HCT116 (cell line): ENCODE data around the gene SEMA5A. TPM values are rescaled to one million over a fixed set of nuclear protein-coding genes. Genes with fewer than 3 reads are reported as not detected.

Experiments used
- ATAC-seq: fragments of 200-7000 bp; cut with Tn5 transposase; 2 replicates; pipeline ENCODE4 v1.9.1; 2020; ENCODE audit warnings: mild to moderate bottlenecking, moderate library complexity
- BruUV-seq: library from RNA; stranded (reverse); fragments of 400-500 nt; replicated peaks from 2 replicates; lab custom pipeline; 2021; lab: Mats Ljungman, UMichigan
- CTCF ChIA-PET: fragments of 300-600 bp; sonication (Branson Sonifier 250); formaldehyde crosslinking; loops from one replicate; lab custom pipeline; 2021; ENCODE audit warnings: antibody characterized with exemption; lab: Charles Lee
- POLR2A ChIA-PET: fragments of 300-600, 350-600 bp; sonication (Branson Sonifier 250); formaldehyde crosslinking; loops from one replicate; lab custom pipeline; 2021; ENCODE audit warnings: antibody characterized with exemption; lab: Charles Lee
- RAD21 ChIA-PET, 2 experiments: fragments of 300-600 bp; sonication (Branson Sonifier 250); formaldehyde crosslinking; loops; one replicate each; lab custom pipeline; 2023; ENCODE audit warnings: low total read pairs in 2 of 2; ENCODE audit not compliant: uncharacterized antibody in 2 of 2, unreplicated experiment in 2 of 2, low non-redundant PET in 1 of 2; lab: Charles Lee
- DNase-seq: peaks from one replicate; pipeline ENCODE4 v3.0.0-alpha.2; 2010; ENCODE audit warnings: low read depth, low spot score
- H2AFZ ChIP-seq: fragments of 200-600 bp; shearing (Covaris generic), sonication (generic); 2 replicates; pipeline ENCODE4 v1.6.1; 2017; ENCODE audit warnings: low read depth, mixed run types, mixed read lengths, antibody characterized with exemption, low read length; ENCODE audit not compliant: poor library complexity, severe bottlenecking
- H3K27ac ChIP-seq: 2 replicates; pipeline ENCODE4 v1.5.1; 2012; ENCODE audit warnings: low read depth, low read length
- H3K27me3 ChIP-seq: fragments of 200-600 bp; sonication (generic); 2 replicates; pipeline ENCODE4 v1.6.1; 2016; ENCODE audit warnings: mixed run types, low read length, mixed read lengths; ENCODE audit not compliant: insufficient read depth
- H3K36me3 ChIP-seq, 2 experiments: fragments of 200-500 bp in 1 of 2; fragments of 200-600 bp in 1 of 2; sonication (Bioruptor generic) in 1 of 2; sonication (generic) in 1 of 2; 2 replicates each; pipeline versions ENCODE4 v1.5.1 to v1.6.1; 2014 to 2016; ENCODE audit warnings: low read length in 2 of 2, inconsistent platforms in 1 of 2, mixed read lengths in 1 of 2, mixed run types in 1 of 2; ENCODE audit not compliant: insufficient read depth in 2 of 2, control insufficient read depth in 1 of 2
- H3K4me1 ChIP-seq, 2 experiments: fragments of 200-600 bp in 1 of 2; sonication (generic) in 1 of 2; 2 replicates each; pipeline versions ENCODE4 v1.5.1 to v1.6.1; 2012 to 2017; ENCODE audit warnings: low read length in 2 of 2, inconsistent platforms in 1 of 2, mild to moderate bottlenecking in 1 of 2, mixed read lengths in 1 of 2, mixed run types in 1 of 2, moderate library complexity in 1 of 2; ENCODE audit not compliant: insufficient read depth in 2 of 2, control insufficient read depth in 1 of 2
- H3K4me2 ChIP-seq: fragments of 200-600 bp; sonication (generic); 2 replicates; pipeline ENCODE4 v1.6.1; 2017; ENCODE audit warnings: mixed run types, low read length, mixed read lengths
- H3K4me3 ChIP-seq, 2 experiments: fragments of 200-600 bp in 1 of 2; sonication (generic) in 1 of 2; replicated peaks in 1 of 2; 2 replicates each; pipeline ENCODE4 v1.5.1; 2011 to 2016; ENCODE audit warnings: low read length in 2 of 2, control low read depth in 1 of 2, low read depth in 1 of 2, mild to moderate bottlenecking in 1 of 2, mixed read lengths in 1 of 2, mixed run types in 1 of 2
- H3K79me2 ChIP-seq: fragments of 200-600 bp; sonication (generic); 2 replicates; pipeline ENCODE4 v1.6.1; 2017; ENCODE audit warnings: mild to moderate bottlenecking, mixed run types, low read length, moderate library complexity, mixed read lengths; ENCODE audit not compliant: insufficient read depth
- H3K9ac ChIP-seq: fragments of 200-600 bp; sonication (generic); 2 replicates; pipeline ENCODE4 v1.6.1; 2016; ENCODE audit warnings: low read length, mixed read lengths
- H3K9me2 ChIP-seq: fragments of 200-600 bp; sonication (generic), shearing (Covaris generic); 2 replicates; pipeline ENCODE4 v1.6.1; 2017; ENCODE audit warnings: mixed run types, mild to moderate bottlenecking, moderate library complexity; ENCODE audit not compliant: insufficient read depth
- H3K9me3 ChIP-seq, 2 experiments: fragments of 200-500 bp in 1 of 2; fragments of 200-600 bp in 1 of 2; sonication (Bioruptor generic) in 1 of 2; sonication (generic) in 1 of 2; 2 replicates each; pipeline ENCODE4 v1.6.1; 2014 to 2017; ENCODE audit warnings: low read length in 2 of 2, mixed read lengths in 2 of 2, inconsistent platforms in 1 of 2, low read depth in 1 of 2, mild to moderate bottlenecking in 1 of 2, mixed run types in 1 of 2, moderate library complexity in 1 of 2; ENCODE audit not compliant: control insufficient read depth in 1 of 2, insufficient read depth in 1 of 2
- H4K20me1 ChIP-seq: fragments of 200-600 bp; sonication (generic), shearing (Covaris generic); 2 replicates; pipeline ENCODE4 v1.6.1; 2017; ENCODE audit warnings: mixed run types, mild to moderate bottlenecking, moderate library complexity; ENCODE audit not compliant: insufficient read depth
- ELF1 ChIP-seq: IDR thresholded peaks from 2 replicates; pipeline ENCODE4 v1.6.1; 2012; ENCODE audit warnings: low read depth, borderline replicate concordance
- POLR2AphosphoS5 ChIP-seq: IDR thresholded peaks from 2 replicates; pipeline ENCODE4 v1.6.1; 2011; ENCODE audit warnings: mild to moderate bottlenecking, low read depth, low read length, moderate library complexity
- SIN3A ChIP-seq: IDR thresholded peaks from 2 replicates; pipeline ENCODE4 v1.6.1; 2012; ENCODE audit warnings: low read depth
- TCF7L2 ChIP-seq: IDR thresholded peaks from 2 replicates; pipeline ENCODE4 v1.7.0; 2011; ENCODE audit warnings: borderline replicate concordance, inconsistent platforms; ENCODE audit not compliant: insufficient read depth, insufficient read length; ENCODE audit errors: extremely low read depth
- ZNF274 ChIP-seq: fragments of 200-500 bp; sonication (Bioruptor generic); IDR thresholded peaks from 2 replicates; pipeline ENCODE4 v1.6.1; 2014; ENCODE audit warnings: mild to moderate bottlenecking, low read depth, low read length, inconsistent platforms
- intact Hi-C: fragments of 100-400 bp; cut with micrococcal nuclease; formaldehyde crosslinking; loops from 2 replicates; pipeline ENCODE4 v1.10.0; 2022
- total RNA-seq: library from RNA; stranded (reverse); gene quantifications from one replicate; pipeline ENCODE4 v1.2.1, GENCODE V29; 2021; ENCODE audit not compliant: unreplicated experiment
- TF ChIP-seq, protein P1 (sequence below), 3 experiments: fragments of 200-600 bp in 1 of 3; sonication (generic) in 1 of 3; IDR thresholded peaks in 2 of 3; conservative IDR thresholded peaks in 1 of 3; 2 replicates each; pipeline ENCODE4 v1.5.1; 2012 to 2017; ENCODE audit warnings: low read depth in 2 of 3, low read length in 2 of 3, antibody characterized with exemption in 1 of 3, borderline replicate concordance in 1 of 3, control low read depth in 1 of 3, mild to moderate bottlenecking in 1 of 3, mixed read lengths in 1 of 3, mixed run types in 1 of 3, moderate library complexity in 1 of 3; ENCODE audit not compliant: insufficient read depth in 1 of 3
- TF ChIP-seq, protein P2 (sequence below): IDR thresholded peaks from 2 replicates; pipeline ENCODE4 v1.6.1; 2012; ENCODE audit warnings: low read depth
- TF ChIP-seq, protein P3 (sequence below): IDR thresholded peaks from 2 replicates; pipeline ENCODE4 v1.6.1; 2012

Gene SEMA5A
- total RNA-seq, 1 experiment from 2014 or later: 0.02 TPM

DNA sequence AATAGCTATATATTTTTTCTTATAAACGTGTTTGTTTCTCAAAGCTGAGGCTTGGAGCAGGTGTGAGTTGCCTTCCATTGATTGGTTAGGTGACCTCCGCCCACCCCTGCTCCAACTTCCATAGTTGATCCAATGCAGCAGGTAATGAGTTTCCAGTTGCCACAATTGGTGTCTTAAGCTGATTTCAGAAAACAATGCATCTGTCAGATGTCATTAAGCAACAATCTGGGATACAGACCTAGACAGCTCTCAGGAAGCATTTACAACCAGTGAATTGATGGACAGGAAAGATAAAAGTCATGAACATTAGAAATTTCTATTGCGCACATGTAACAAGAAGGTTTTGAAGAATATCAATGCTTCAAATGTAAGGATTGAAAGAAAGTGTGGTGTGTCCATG is 510.5 kb downstream of the SEMA5A start:
- intact Hi-C loops: no loop called here
- CTCF ChIA-PET: no interaction called here

More for the DNA sequence above, 510.5 kb downstream of the SEMA5A start:
- Histone ChIP-seq H4K20me1 (no peaks in the 10 kb centered on the region), H3K79me2 (no peaks in the 10 kb centered on the region), H3K4me1 (no peaks in the 10 kb centered on the region), H3K4me3 (no peak overlapping the region), H3K9ac (no peak overlapping the region), H3K36me3 (no peaks in the 10 kb centered on the region), H3K9me3 (peaks cover 6 to 46% of the 10 kb centered on the region in 2 experiments; a peak in 2 of 4 replicates), H2AFZ (no peak overlapping the region), H3K9me2 (no peaks in the 10 kb centered on the region), H3K27me3 (no peaks in the 10 kb centered on the region), H3K4me2 (no peak overlapping the region), H3K27ac (no peak overlapping the region)
- ChIA-PET RAD21 (no interaction called here), POLR2A (no interaction called here)
- no peak for ATAC-seq
- DNase-seq: no peak
- BruUV-seq: no TSS peak
- TF ChIP-seq ZNF274 (no peak), TCF7L2 (no peak), ELF1 (no peak), POLR2AphosphoS5 (no peak), SIN3A (no peak)
- TF ChIP-seq, protein P1, sequence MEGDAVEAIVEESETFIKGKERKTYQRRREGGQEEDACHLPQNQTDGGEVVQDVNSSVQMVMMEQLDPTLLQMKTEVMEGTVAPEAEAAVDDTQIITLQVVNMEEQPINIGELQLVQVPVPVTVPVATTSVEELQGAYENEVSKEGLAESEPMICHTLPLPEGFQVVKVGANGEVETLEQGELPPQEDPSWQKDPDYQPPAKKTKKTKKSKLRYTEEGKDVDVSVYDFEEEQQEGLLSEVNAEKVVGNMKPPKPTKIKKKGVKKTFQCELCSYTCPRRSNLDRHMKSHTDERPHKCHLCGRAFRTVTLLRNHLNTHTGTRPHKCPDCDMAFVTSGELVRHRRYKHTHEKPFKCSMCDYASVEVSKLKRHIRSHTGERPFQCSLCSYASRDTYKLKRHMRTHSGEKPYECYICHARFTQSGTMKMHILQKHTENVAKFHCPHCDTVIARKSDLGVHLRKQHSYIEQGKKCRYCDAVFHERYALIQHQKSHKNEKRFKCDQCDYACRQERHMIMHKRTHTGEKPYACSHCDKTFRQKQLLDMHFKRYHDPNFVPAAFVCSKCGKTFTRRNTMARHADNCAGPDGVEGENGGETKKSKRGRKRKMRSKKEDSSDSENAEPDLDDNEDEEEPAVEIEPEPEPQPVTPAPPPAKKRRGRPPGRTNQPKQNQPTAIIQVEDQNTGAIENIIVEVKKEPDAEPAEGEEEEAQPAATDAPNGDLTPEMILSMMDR (IDR thresholded peaks at IDR 0.05 in 2 of 3, conservative IDR thresholded peaks at IDR 0.05 in 1 of 3; ENCODE audit: borderline replicate concordance in 1 of 3, insufficient read depth in 1 of 3, low read depth in 2 of 3, low read length in 2 of 3): no peak
- TF ChIP-seq, protein P2, sequence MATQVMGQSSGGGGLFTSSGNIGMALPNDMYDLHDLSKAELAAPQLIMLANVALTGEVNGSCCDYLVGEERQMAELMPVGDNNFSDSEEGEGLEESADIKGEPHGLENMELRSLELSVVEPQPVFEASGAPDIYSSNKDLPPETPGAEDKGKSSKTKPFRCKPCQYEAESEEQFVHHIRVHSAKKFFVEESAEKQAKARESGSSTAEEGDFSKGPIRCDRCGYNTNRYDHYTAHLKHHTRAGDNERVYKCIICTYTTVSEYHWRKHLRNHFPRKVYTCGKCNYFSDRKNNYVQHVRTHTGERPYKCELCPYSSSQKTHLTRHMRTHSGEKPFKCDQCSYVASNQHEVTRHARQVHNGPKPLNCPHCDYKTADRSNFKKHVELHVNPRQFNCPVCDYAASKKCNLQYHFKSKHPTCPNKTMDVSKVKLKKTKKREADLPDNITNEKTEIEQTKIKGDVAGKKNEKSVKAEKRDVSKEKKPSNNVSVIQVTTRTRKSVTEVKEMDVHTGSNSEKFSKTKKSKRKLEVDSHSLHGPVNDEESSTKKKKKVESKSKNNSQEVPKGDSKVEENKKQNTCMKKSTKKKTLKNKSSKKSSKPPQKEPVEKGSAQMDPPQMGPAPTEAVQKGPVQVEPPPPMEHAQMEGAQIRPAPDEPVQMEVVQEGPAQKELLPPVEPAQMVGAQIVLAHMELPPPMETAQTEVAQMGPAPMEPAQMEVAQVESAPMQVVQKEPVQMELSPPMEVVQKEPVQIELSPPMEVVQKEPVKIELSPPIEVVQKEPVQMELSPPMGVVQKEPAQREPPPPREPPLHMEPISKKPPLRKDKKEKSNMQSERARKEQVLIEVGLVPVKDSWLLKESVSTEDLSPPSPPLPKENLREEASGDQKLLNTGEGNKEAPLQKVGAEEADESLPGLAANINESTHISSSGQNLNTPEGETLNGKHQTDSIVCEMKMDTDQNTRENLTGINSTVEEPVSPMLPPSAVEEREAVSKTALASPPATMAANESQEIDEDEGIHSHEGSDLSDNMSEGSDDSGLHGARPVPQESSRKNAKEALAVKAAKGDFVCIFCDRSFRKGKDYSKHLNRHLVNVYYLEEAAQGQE: no peak
- TF ChIP-seq, protein P3, sequence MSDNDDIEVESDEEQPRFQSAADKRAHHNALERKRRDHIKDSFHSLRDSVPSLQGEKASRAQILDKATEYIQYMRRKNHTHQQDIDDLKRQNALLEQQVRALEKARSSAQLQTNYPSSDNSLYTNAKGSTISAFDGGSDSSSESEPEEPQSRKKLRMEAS: no peak
